ENCODE data around the gene IKZF5.

The IKZF5 gene

GRCh38 chr10:123026302-123026701 is 17.7 kb upstream of the IKZF5 start:
- Mint-ChIP-seq H3K9me3 (no peaks in the 10 kb centered on the region), H3K27me3 (no peaks in the 10 kb centered on the region), H3K27ac (no peak overlapping the region), H3K4me3 (no peak overlapping the region), H3K4me1 (ENCODE audit: low read depth) (no peaks in the 10 kb centered on the region), H3K36me3 (ENCODE audit: low read depth) (no peaks in the 10 kb centered on the region)
- intact Hi-C loops (cut with micrococcal nuclease) = no loop called here

- Mint-ChIP-seq H3K36me3 (ENCODE audit: low read depth) (no peaks in the 10 kb centered on the region), H3K9me3 (no peaks in the 10 kb centered on the region), H3K27ac (no peak overlapping the region), H3K4me1 (ENCODE audit: low read depth) (no peaks in the 10 kb centered on the region), H3K27me3 (no peaks in the 10 kb centered on the region), H3K4me3 (no peak overlapping the region)
- intact Hi-C loops (cut with micrococcal nuclease) = no loop called here
These were observed 15.9 kb upstream of the IKZF5 start for GRCh38 chr10:123024540-123024939.

GRCh38 chr10:123021517-123021916 is 12.9 kb upstream of the IKZF5 start:
- Mint-ChIP-seq H3K27me3 (no peaks in the 10 kb centered on the region), H3K27ac (no peak overlapping the region), H3K9me3 (no peaks in the 10 kb centered on the region), H3K36me3 (ENCODE audit: low read depth) (no peaks in the 10 kb centered on the region), H3K4me1 (ENCODE audit: low read depth) (no peaks in the 10 kb centered on the region), H3K4me3 (no peak overlapping the region)
- intact Hi-C loops (cut with micrococcal nuclease) = no loop called here

GRCh38 chr10:123019941-123020703 is 11.5 kb upstream of the IKZF5 start:
- intact Hi-C loops (cut with micrococcal nuclease) = no loop called here
- Mint-ChIP-seq H3K27ac (no peak overlapping the region), H3K4me3 (no peak overlapping the region), H3K27me3 (no peaks in the 10 kb centered on the region), H3K4me1 (ENCODE audit: low read depth) (no peaks in the 10 kb centered on the region), H3K36me3 (ENCODE audit: low read depth) (no peaks in the 10 kb centered on the region), H3K9me3 (no peaks in the 10 kb centered on the region)

GRCh38 chr10:123019264-123019663 is 10.7 kb upstream of the IKZF5 start:
- H3K27me3 Mint-ChIP-seq = no peaks in the 10 kb centered on the region
- intact Hi-C loops (cut with micrococcal nuclease) = no loop called here
- H3K36me3 Mint-ChIP-seq (ENCODE audit: low read depth) = no peaks in the 10 kb centered on the region
- H3K4me1 Mint-ChIP-seq (ENCODE audit: low read depth) = no peaks in the 10 kb centered on the region
- no peak overlapping the region for H3K4me3 Mint-ChIP-seq
- H3K9me3 Mint-ChIP-seq = no peaks in the 10 kb centered on the region
- H3K27ac Mint-ChIP-seq = no peak overlapping the region

GRCh38 chr10:123018531-123018930 is 9.9 kb upstream of the IKZF5 start:
- H3K27me3 Mint-ChIP-seq = no peaks in the 10 kb centered on the region
- H3K27ac Mint-ChIP-seq = no peak overlapping the region
- H3K36me3 Mint-ChIP-seq (ENCODE audit: low read depth) = peaks cover under 1% of the 10 kb centered on the region
- no peaks in the 10 kb centered on the region for H3K9me3 Mint-ChIP-seq
- intact Hi-C loops (cut with micrococcal nuclease) = no loop called here
- H3K4me1 Mint-ChIP-seq (ENCODE audit: low read depth) = no peaks in the 10 kb centered on the region
- no peak overlapping the region for H3K4me3 Mint-ChIP-seq

GRCh38 chr10:123017421-123018165 is 9.0 kb upstream of the IKZF5 start:
- Mint-ChIP-seq H3K4me1 (ENCODE audit: low read depth) (no peaks in the 10 kb centered on the region), H3K4me3 (no peak overlapping the region), H3K36me3 (ENCODE audit: low read depth) (peaks cover 7% of the 10 kb centered on the region), H3K27me3 (no peaks in the 10 kb centered on the region), H3K27ac (no peak overlapping the region), H3K9me3 (no peaks in the 10 kb centered on the region)
- intact Hi-C loops (cut with micrococcal nuclease) = no loop called here

- Mint-ChIP-seq H3K27me3 (no peaks in the 10 kb centered on the region), H3K4me1 (ENCODE audit: low read depth) (no peaks in the 10 kb centered on the region), H3K27ac (no peak overlapping the region), H3K9me3 (no peaks in the 10 kb centered on the region), H3K36me3 (ENCODE audit: low read depth) (peaks cover 12% of the 10 kb centered on the region), H3K4me3 (no peak overlapping the region)
- intact Hi-C loops (cut with micrococcal nuclease) = no loop called here
These were observed 7.6 kb upstream of the IKZF5 start for GRCh38 chr10:123016228-123016627.

- Mint-ChIP-seq H3K27me3 (no peaks in the 10 kb centered on the region), H3K4me1 (ENCODE audit: low read depth) (peaks cover 2% of the 10 kb centered on the region), H3K9me3 (no peaks in the 10 kb centered on the region), H3K36me3 (ENCODE audit: low read depth) (peaks cover 12% of the 10 kb centered on the region), H3K27ac (no peak overlapping the region), H3K4me3 (no peak overlapping the region)
- intact Hi-C loops (cut with micrococcal nuclease) = no loop called here
These were observed 6.2 kb upstream of the IKZF5 start for GRCh38 chr10:123014772-123015171.

- Mint-ChIP-seq H3K27me3 (peaks cover 3% of the 10 kb centered on the region), H3K4me3 (no peak overlapping the region), H3K4me1 (ENCODE audit: low read depth) (peaks cover 10% of the 10 kb centered on the region), H3K36me3 (ENCODE audit: low read depth) (peaks cover 16% of the 10 kb centered on the region), H3K27ac (no peak overlapping the region), H3K9me3 (no peaks in the 10 kb centered on the region)
- intact Hi-C loops (cut with micrococcal nuclease) = no loop called here
These were observed 5.1 kb upstream of the IKZF5 start for GRCh38 chr10:123013456-123014419.

- H3K4me1 Mint-ChIP-seq (ENCODE audit: low read depth) = peaks cover 21% of the 10 kb centered on the region
- H3K9me3 Mint-ChIP-seq = no peaks in the 10 kb centered on the region
- no peak overlapping the region for H3K4me3 Mint-ChIP-seq
- peaks cover 3% of the 10 kb centered on the region for H3K27me3 Mint-ChIP-seq
- intact Hi-C loops (cut with micrococcal nuclease) = no loop called here
- peaks cover 27% of the 10 kb centered on the region for H3K36me3 Mint-ChIP-seq (ENCODE audit: low read depth)
- no peak overlapping the region for H3K27ac Mint-ChIP-seq
These were observed 3.4 kb upstream of the IKZF5 start for GRCh38 chr10:123011987-123012386.

- H3K4me1 Mint-ChIP-seq (ENCODE audit: low read depth) = peaks cover 32% of the 10 kb centered on the region
- peaks cover 3% of the 10 kb centered on the region for H3K27me3 Mint-ChIP-seq
- no peaks in the 10 kb centered on the region for H3K9me3 Mint-ChIP-seq
- H3K36me3 Mint-ChIP-seq (ENCODE audit: low read depth) = peaks cover 27% of the 10 kb centered on the region
- intact Hi-C loops (cut with micrococcal nuclease) = loop anchor here (2.0 kb wide), 1 partner anchor 146 kb away; the partner anchor contains the start of gene BUB3
- peak overlapping the region; percentile 100 for H3K4me3 Mint-ChIP-seq
- H3K27ac Mint-ChIP-seq = peak overlapping the region; percentile 99
These were observed 668 bp upstream of the IKZF5 start for GRCh38 chr10:123009105-123009820.
